Measurements from ENCODE around the gene PSMD12. TPM values are rescaled to one million over a fixed set of nuclear protein-coding genes. Genes with fewer than 3 reads are reported as not detected.
"Not testable (repeated sequence)": the region's sequence is repeated elsewhere in the genome, so short reads cannot be mapped to it uniquely, and the experiment has no call there.

The PSMD12 gene
- total RNA-seq, 6 experiments from 2014 or later, result 62.3 to 74.4 (median 73.2) TPM

GRCh38 chr17:67412941-67413340 is 46.6 kb upstream of the PSMD12 start:
- Mint-ChIP-seq H3K36me3 (ENCODE audit: low read depth) (peaks cover 9% of the 10 kb centered on the region; the same call in 1 of the 2 replicates), H3K27me3 (ENCODE audit: insufficient read depth) (peaks cover 2% of the 10 kb centered on the region; the same call in 1 of the 2 replicates), H3K4me1 (ENCODE audit: low read depth) (peaks cover 5% of the 10 kb centered on the region; the same call in 1 of the 2 replicates), H3K9me3 (peaks cover 10% of the 10 kb centered on the region; the same call in 1 of the 2 replicates), H3K27ac (no peak overlapping the region), H3K4me3 (no peak overlapping the region)
- no peak for DNase-seq
- no peak for TF ChIP-seq CTCF (IDR thresholded peaks at IDR 0.05)

GRCh38 chr17:67412032-67412431 is 45.7 kb upstream of the PSMD12 start:
- Mint-ChIP-seq H3K4me3 (no peak overlapping the region), H3K27ac (no peak overlapping the region), H3K27me3 (ENCODE audit: insufficient read depth) (peaks cover 2% of the 10 kb centered on the region; the same call in 1 of the 2 replicates), H3K36me3 (ENCODE audit: low read depth) (peaks cover 9% of the 10 kb centered on the region; the same call in 1 of the 2 replicates), H3K4me1 (ENCODE audit: low read depth) (0 out of 2 replicates have a peak, but pooled peaks cover 5% of the 10 kb centered on the region), H3K9me3 (peaks cover 10% of the 10 kb centered on the region; the same call in 1 of the 2 replicates)
- no peak for TF ChIP-seq CTCF (IDR thresholded peaks at IDR 0.05)
- no peak for DNase-seq

- no peak overlapping the region for H3K27ac Mint-ChIP-seq
- H3K9me3 Mint-ChIP-seq, result peaks cover 10% of the 10 kb centered on the region; the same call in 1 of the 2 replicates
- peaks cover 2% of the 10 kb centered on the region; the same call in 1 of the 2 replicates for H3K27me3 Mint-ChIP-seq (ENCODE audit: insufficient read depth)
- TF ChIP-seq CTCF (IDR thresholded peaks at IDR 0.05), result no peak
- H3K4me1 Mint-ChIP-seq (ENCODE audit: low read depth), result 0 out of 2 replicates have a peak, but pooled peaks cover 5% of the 10 kb centered on the region
- no peak for DNase-seq
- H3K4me3 Mint-ChIP-seq, result no peak overlapping the region
- peaks cover 9% of the 10 kb centered on the region; the same call in 1 of the 2 replicates for H3K36me3 Mint-ChIP-seq (ENCODE audit: low read depth)
These were observed 45.0 kb upstream of the PSMD12 start for GRCh38 chr17:67411397-67411796.

GRCh38 chr17:67408455-67408830 is 42.1 kb upstream of the PSMD12 start:
- not testable (repeated sequence) for H3K27me3 Mint-ChIP-seq (ENCODE audit: insufficient read depth); H3K9me3 Mint-ChIP-seq; H3K4me3 Mint-ChIP-seq; H3K27ac Mint-ChIP-seq; H3K4me1 Mint-ChIP-seq (ENCODE audit: low read depth); H3K36me3 Mint-ChIP-seq (ENCODE audit: low read depth); DNase-seq

GRCh38 chr17:67403483-67403882 is 37.1 kb upstream of the PSMD12 start:
- H3K4me3 Mint-ChIP-seq, result no peak overlapping the region
- peaks cover 10% of the 10 kb centered on the region for H3K36me3 Mint-ChIP-seq (ENCODE audit: low read depth)
- peaks cover 16% of the 10 kb centered on the region; the same call in 1 of the 2 replicates for H3K4me1 Mint-ChIP-seq (ENCODE audit: low read depth)
- no peaks in the 10 kb centered on the region; the same call in 1 of the 2 replicates for H3K27me3 Mint-ChIP-seq (ENCODE audit: insufficient read depth)
- H3K9me3 Mint-ChIP-seq, result peaks cover under 1% of the 10 kb centered on the region
- DNase-seq, result no peak
- no peak overlapping the region for H3K27ac Mint-ChIP-seq
- TF ChIP-seq CTCF (IDR thresholded peaks at IDR 0.05), result no peak

- H3K9me3 Mint-ChIP-seq, result no peaks in the 10 kb centered on the region; the same call in 1 of the 2 replicates
- H3K27ac Mint-ChIP-seq, result no peak overlapping the region
- H3K4me1 Mint-ChIP-seq (ENCODE audit: low read depth), result peaks cover 15% of the 10 kb centered on the region; the same call in 1 of the 2 replicates
- no peak for TF ChIP-seq CTCF (IDR thresholded peaks at IDR 0.05)
- H3K27me3 Mint-ChIP-seq (ENCODE audit: insufficient read depth), result no peaks in the 10 kb centered on the region; the same call in 1 of the 2 replicates
- H3K36me3 Mint-ChIP-seq (ENCODE audit: low read depth), result peaks cover 14% of the 10 kb centered on the region
- no peak for DNase-seq
- no peak overlapping the region for H3K4me3 Mint-ChIP-seq
These were observed 36.7 kb upstream of the PSMD12 start for GRCh38 chr17:67403065-67403464.
